ENCODE data around the gene MTUS2. TPM values are rescaled to one million over a fixed set of nuclear protein-coding genes. Genes with fewer than 3 reads are reported as not detected.
"Not testable (repeated sequence)": the region's sequence is repeated elsewhere in the genome, so short reads cannot be mapped to it uniquely, and the experiment has no call there.

MTUS2 gene
- polyA plus RNA-seq, 1 donor from 2014 or later = 4.4 TPM

- Histone ChIP-seq H3K9me3 (ENCODE audit: low read length) (no peaks in the 10 kb centered on the region), H3K27ac (ENCODE audit: low read length) (no peak overlapping the region), H4K20me1 (ENCODE audit: insufficient read depth) (no peaks in the 10 kb centered on the region), H3K4me2 (ENCODE audit: low read length) (no peak overlapping the region), H3K4me3 (ENCODE audit: low read length) (no peak overlapping the region), H3K9ac (ENCODE audit: low read length) (no peak overlapping the region), H3F3A (ENCODE audit: insufficient read depth, low read length, poor library complexity, severe bottlenecking) (no peaks in the 10 kb centered on the region), H2AFZ (ENCODE audit: low read depth, low read length) (no peak overlapping the region), H3K79me2 (replicated peaks; ENCODE audit: insufficient read depth, low read length) (no peaks in the 10 kb centered on the region), H3K9me2 (ENCODE audit: insufficient read depth, low read length) (no peaks in the 10 kb centered on the region), H3K27me3 (ENCODE audit: insufficient read depth, low read depth, low read length) (no peaks in the 10 kb centered on the region), H3K36me3 (ENCODE audit: insufficient read depth, low read length) (no peaks in the 10 kb centered on the region)
- TF ChIP-seq RAD21 (conservative IDR thresholded peaks at IDR 0.05) (no peak), SMC3 (conservative IDR thresholded peaks at IDR 0.05; ENCODE audit: poor library complexity) (no peak)
These were observed 566.1 kb downstream of the MTUS2 start for GRCh38 chr13:29386246-29386645.

DNA sequence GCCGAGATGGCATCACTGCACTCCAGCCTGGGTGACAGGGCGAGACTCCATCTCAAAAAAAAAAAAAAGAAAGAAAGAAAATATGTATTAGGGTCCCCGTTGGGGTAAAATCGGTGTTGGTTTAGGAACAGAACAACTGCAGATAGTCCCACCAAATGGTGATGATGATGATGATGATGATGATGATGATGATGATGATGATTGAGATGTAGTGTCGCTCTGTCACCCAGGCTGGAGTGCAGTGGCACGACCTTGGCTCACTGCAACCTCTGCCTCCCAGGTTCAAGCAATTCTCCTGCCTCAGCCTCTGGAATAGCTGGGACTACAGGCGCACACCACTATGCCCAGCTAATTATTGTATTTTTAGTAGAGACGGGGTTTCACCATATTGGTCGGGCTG, 570.5 kb downstream of the MTUS2 start:
- H4K20me1 ChIP-seq (ENCODE audit: insufficient read depth); H3F3A ChIP-seq (ENCODE audit: insufficient read depth, low read length, poor library complexity, severe bottlenecking): not testable (repeated sequence)

GRCh38 chr13:29396446-29396845, 576.3 kb downstream of the MTUS2 start:
- Histone ChIP-seq H3F3A (ENCODE audit: insufficient read depth, low read length, poor library complexity, severe bottlenecking) (no peaks in the 10 kb centered on the region), H4K20me1 (ENCODE audit: insufficient read depth) (no peaks in the 10 kb centered on the region), H3K9me2 (ENCODE audit: insufficient read depth, low read length) (no peaks in the 10 kb centered on the region), H3K27ac (ENCODE audit: low read length) (no peak overlapping the region), H3K9ac (ENCODE audit: low read length) (no peak overlapping the region), H3K27me3 (ENCODE audit: insufficient read depth, low read depth, low read length) (no peaks in the 10 kb centered on the region), H2AFZ (ENCODE audit: low read depth, low read length) (no peak overlapping the region), H3K9me3 (ENCODE audit: low read length) (no peaks in the 10 kb centered on the region), H3K4me3 (ENCODE audit: low read length) (no peak overlapping the region), H3K79me2 (replicated peaks; ENCODE audit: insufficient read depth, low read length) (no peaks in the 10 kb centered on the region), H3K4me2 (ENCODE audit: low read length) (no peak overlapping the region), H3K36me3 (ENCODE audit: insufficient read depth, low read length) (no peaks in the 10 kb centered on the region)
- TF ChIP-seq EP300 (conservative IDR thresholded peaks at IDR 0.05; ENCODE audit: poor library complexity, severe bottlenecking) (no peak), SMC3 (conservative IDR thresholded peaks at IDR 0.05; ENCODE audit: poor library complexity) (no peak), POLR2AphosphoS5 (IDR thresholded peaks at IDR 0.05) (no peak), RAD21 (conservative IDR thresholded peaks at IDR 0.05) (no peak), TAF1 (IDR thresholded peaks at IDR 0.05; ENCODE audit: low read depth) (no peak), EZH2 (IDR thresholded peaks at IDR 0.05; ENCODE audit: borderline replicate concordance, insufficient read depth, low read length, poor library complexity, severe bottlenecking) (no peak), MXI1 (conservative IDR thresholded peaks at IDR 0.05; ENCODE audit: poor library complexity, severe bottlenecking) (no peak)
- TF ChIP-seq, protein P1, sequence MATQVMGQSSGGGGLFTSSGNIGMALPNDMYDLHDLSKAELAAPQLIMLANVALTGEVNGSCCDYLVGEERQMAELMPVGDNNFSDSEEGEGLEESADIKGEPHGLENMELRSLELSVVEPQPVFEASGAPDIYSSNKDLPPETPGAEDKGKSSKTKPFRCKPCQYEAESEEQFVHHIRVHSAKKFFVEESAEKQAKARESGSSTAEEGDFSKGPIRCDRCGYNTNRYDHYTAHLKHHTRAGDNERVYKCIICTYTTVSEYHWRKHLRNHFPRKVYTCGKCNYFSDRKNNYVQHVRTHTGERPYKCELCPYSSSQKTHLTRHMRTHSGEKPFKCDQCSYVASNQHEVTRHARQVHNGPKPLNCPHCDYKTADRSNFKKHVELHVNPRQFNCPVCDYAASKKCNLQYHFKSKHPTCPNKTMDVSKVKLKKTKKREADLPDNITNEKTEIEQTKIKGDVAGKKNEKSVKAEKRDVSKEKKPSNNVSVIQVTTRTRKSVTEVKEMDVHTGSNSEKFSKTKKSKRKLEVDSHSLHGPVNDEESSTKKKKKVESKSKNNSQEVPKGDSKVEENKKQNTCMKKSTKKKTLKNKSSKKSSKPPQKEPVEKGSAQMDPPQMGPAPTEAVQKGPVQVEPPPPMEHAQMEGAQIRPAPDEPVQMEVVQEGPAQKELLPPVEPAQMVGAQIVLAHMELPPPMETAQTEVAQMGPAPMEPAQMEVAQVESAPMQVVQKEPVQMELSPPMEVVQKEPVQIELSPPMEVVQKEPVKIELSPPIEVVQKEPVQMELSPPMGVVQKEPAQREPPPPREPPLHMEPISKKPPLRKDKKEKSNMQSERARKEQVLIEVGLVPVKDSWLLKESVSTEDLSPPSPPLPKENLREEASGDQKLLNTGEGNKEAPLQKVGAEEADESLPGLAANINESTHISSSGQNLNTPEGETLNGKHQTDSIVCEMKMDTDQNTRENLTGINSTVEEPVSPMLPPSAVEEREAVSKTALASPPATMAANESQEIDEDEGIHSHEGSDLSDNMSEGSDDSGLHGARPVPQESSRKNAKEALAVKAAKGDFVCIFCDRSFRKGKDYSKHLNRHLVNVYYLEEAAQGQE (IDR thresholded peaks at IDR 0.05; ENCODE audit: borderline replicate concordance) = no peak
- TF ChIP-seq, protein P2, sequence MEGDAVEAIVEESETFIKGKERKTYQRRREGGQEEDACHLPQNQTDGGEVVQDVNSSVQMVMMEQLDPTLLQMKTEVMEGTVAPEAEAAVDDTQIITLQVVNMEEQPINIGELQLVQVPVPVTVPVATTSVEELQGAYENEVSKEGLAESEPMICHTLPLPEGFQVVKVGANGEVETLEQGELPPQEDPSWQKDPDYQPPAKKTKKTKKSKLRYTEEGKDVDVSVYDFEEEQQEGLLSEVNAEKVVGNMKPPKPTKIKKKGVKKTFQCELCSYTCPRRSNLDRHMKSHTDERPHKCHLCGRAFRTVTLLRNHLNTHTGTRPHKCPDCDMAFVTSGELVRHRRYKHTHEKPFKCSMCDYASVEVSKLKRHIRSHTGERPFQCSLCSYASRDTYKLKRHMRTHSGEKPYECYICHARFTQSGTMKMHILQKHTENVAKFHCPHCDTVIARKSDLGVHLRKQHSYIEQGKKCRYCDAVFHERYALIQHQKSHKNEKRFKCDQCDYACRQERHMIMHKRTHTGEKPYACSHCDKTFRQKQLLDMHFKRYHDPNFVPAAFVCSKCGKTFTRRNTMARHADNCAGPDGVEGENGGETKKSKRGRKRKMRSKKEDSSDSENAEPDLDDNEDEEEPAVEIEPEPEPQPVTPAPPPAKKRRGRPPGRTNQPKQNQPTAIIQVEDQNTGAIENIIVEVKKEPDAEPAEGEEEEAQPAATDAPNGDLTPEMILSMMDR (IDR thresholded peaks at IDR 0.05; ENCODE audit: poor library complexity, severe bottlenecking) = no peak

More for the DNA sequence above, 570.5 kb downstream of the MTUS2 start:
- H3K27me3 ChIP-seq (ENCODE audit: insufficient read depth, low read depth, low read length); H2AFZ ChIP-seq (ENCODE audit: low read depth, low read length); H3K4me2 ChIP-seq (ENCODE audit: low read length); H3K4me3 ChIP-seq (ENCODE audit: low read length); H3K79me2 ChIP-seq (replicated peaks; ENCODE audit: insufficient read depth, low read length); H3K27ac ChIP-seq (ENCODE audit: low read length); H3K9ac ChIP-seq (ENCODE audit: low read length); H3K36me3 ChIP-seq (ENCODE audit: insufficient read depth, low read length); H3K9me3 ChIP-seq (ENCODE audit: low read length); H3K9me2 ChIP-seq (ENCODE audit: insufficient read depth, low read length): not testable (repeated sequence)

All from neural cell (in vitro differentiated cells).